Measurements from ENCODE around the gene MAF.

DNA sequence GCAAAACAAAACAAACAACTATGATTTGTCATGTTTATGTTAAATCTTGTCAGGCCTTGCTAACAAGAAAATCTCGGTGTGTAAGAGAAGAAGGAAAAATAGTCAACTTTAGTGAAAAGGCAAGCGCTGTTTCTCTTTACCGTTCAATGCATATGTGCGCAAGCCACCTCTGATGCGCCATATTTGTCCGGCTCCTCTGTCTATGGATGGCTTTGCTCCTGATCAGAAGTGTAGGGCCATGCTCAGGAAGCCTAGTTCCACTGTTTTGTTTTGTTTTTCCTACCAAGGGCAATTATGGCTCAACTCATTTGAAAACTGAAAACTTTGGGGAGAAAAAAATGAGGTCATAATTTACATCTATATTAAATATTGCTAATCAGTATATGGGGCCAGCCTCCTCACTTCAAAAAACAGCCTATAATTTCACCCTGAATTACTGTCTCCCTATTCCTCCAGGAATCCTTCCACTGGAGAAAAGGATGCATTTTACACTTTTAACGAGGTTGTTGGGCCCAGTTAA, 4.5 kb downstream of the MAF start:
- TF ChIP-seq, protein P1, sequence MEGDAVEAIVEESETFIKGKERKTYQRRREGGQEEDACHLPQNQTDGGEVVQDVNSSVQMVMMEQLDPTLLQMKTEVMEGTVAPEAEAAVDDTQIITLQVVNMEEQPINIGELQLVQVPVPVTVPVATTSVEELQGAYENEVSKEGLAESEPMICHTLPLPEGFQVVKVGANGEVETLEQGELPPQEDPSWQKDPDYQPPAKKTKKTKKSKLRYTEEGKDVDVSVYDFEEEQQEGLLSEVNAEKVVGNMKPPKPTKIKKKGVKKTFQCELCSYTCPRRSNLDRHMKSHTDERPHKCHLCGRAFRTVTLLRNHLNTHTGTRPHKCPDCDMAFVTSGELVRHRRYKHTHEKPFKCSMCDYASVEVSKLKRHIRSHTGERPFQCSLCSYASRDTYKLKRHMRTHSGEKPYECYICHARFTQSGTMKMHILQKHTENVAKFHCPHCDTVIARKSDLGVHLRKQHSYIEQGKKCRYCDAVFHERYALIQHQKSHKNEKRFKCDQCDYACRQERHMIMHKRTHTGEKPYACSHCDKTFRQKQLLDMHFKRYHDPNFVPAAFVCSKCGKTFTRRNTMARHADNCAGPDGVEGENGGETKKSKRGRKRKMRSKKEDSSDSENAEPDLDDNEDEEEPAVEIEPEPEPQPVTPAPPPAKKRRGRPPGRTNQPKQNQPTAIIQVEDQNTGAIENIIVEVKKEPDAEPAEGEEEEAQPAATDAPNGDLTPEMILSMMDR (optimal IDR thresholded peaks at IDR 0.05 in 1 of 3, IDR thresholded peaks at IDR 0.05 in 1 of 3, conservative IDR thresholded peaks at IDR 0.05 in 1 of 3; ENCODE audit: extremely low read depth in 1 of 3, insufficient read depth in 2 of 3, low read length in 3 of 3), result no peak
- no peak for TF ChIP-seq EZH2 (IDR thresholded peaks at IDR 0.05; ENCODE audit: low read length)
